HG03159 (cell line): ENCODE results near the gene COX6A2.

ENCODE experiments used
- ATAC-seq: cut with Tn5 transposase; IDR thresholded peaks from one replicate; pipeline ENCODE4 v1.9.1; 2021; ENCODE audit warnings: mild to moderate bottlenecking, moderate library complexity; ENCODE audit not compliant: unreplicated experiment

COX6A2 gene

GRCh38 chr16:31428279-31428597 lies at the start of gene COX6A2:
TSS of gene COX6A2 (minus strand) at chr16:31428360. CDS start at chr16:31428325, 35 bp downstream.
- ATAC-seq = no peak

GRCh38 chr16:31477220-31478216 lies 49.4 kb upstream of the COX6A2 start:
- ATAC-seq = peak; percentile 32

GRCh38 chr16:31476303-31477219 lies 48.4 kb upstream of the COX6A2 start:
- ATAC-seq = peak; percentile 47

- no peak for ATAC-seq
These were observed 47.8 kb upstream of the COX6A2 start for GRCh38 chr16:31475946-31476302.

DNA sequence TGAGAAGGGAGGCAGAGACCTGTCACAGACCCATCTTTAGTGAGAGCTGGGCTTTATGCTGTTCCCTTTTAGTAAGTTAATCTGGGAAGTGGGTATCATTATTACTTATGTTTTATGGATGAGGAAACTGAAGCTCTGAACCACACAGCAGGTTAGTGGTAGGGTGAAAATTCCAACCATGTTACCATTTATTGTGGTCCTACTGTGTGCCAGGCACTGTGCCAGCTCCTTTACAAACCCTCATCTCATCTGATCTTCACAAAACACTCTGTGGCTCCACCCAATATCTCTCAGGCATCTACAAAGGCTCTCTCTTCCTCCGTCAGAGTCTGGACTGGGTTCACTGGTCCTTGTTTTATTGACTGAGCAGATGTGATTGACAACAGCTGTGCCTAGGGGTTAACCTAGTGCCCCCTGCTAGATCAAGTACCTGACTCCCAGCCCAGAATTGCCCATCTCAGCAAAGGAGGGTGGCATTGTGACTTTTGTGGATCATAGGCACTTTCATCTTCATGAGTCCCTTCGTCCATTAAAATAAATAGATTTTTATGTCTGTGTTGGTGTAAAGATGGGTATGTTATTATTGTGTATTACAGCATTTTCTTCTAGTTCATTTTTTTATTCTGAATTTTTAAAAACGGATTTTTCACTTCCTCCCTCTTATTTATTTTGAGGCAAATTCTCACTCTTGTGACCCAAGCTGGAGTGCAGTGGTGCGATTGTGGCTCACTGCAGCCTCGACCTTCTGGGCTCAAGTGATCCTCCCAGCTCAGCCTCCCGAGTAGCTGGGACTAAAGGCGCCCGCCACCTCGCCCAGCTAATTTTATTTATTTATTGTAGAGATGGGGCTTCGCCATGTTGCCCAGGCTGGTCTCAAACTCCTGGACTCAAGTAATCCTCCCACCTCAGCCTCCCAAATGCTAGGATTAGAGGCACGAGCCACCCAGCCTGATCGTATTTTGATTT lies 46.9 kb upstream of the COX6A2 start:
- ATAC-seq = no peak

GRCh38 chr16:31474173-31474714 lies 46.1 kb upstream of the COX6A2 start:
- ATAC-seq = no peak

DNA sequence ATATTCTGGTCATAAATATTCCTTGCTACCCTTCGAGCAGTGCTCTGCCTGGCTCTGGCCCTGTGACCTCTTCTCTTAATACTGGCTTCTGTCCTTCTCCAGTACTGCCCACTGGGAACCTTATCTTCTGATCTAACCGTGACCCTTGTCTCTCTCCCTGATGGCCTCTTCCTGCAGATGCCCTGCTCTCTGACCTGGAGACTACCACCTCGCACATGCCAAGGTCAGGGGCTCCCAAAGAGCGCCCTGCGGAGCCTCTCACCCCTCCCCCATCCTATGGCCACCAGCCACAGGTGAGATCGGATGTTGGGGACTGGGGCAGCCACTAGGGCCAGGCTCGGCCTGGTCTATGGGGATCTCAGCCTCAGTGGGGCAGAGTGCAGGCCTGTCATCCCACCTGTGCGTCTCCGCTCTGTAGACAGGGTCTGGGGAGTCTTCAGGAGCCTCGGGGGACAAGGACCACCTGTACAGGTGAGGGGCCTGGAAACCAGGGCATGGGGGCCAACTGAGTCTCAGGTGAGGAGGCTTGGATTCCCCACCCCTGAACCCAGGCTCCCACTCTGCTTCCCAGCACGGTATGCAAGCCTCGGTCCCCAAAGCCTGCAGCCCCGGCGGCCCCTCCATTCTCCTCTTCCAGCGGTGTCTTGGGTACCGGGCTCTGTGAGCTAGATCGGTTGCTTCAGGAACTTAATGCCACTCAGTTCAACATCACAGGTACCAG lies 45.3 kb upstream of the COX6A2 start:
- ATAC-seq = no peak

GRCh38 chr16:31472709-31473203 lies 44.6 kb upstream of the COX6A2 start:
- no peak for ATAC-seq

GRCh38 chr16:31471875-31472708 lies 43.9 kb upstream of the COX6A2 start, which contains the start of gene TGFB1I1:
TSS of gene TGFB1I1 (plus strand) at chr16:31472152. CDS start at chr16:31472189, 37 bp downstream.
- ATAC-seq = no peak

- no peak for ATAC-seq
These were observed 43.2 kb upstream of the COX6A2 start for GRCh38 chr16:31471241-31471874.

DNA sequence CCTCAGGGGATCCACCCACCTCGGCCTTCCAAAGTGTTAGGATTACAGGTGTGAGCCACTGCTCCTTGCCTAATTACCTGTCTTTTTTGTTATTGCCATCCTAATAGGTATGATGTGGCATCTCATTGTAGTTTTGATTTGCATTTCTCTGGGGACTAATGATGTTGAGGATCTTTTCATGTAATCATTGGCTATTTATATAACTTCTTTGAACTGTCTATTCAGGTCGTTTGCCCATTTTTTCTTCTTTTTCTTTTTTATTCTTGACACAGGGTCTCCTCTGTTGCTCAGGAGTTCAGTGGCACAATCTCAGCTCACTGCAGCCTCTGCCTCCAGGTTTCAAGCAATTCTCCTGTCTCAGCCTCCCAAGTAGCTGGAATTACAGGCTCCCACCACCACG lies 42.5 kb upstream of the COX6A2 start:
- ATAC-seq = no peak

DNA sequence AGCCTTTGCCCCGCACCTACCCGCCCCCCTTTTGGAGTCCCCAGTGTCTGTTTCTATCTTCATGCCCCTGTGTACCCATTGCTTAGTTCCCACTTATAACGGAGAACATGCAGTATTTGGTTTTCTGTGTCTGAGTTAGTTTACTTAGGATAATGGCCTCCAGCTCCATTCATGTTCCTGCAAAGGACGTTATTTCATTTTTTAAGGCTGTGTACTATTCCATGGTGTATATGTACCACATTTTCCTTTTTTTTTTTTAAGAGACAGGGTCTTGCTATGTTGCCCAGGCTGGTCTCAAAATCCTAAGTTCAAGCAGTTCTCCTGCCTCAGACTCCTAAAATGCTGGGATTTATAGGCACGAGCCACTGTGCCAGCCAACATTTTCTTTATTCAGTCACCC lies 39.7 kb upstream of the COX6A2 start:
- no peak for ATAC-seq

- peak; percentile 49 for ATAC-seq
These were observed 39.1 kb upstream of the COX6A2 start for GRCh38 chr16:31467151-31467773.

- ATAC-seq = no peak
These were observed 38.3 kb upstream of the COX6A2 start for GRCh38 chr16:31466381-31466841.

DNA sequence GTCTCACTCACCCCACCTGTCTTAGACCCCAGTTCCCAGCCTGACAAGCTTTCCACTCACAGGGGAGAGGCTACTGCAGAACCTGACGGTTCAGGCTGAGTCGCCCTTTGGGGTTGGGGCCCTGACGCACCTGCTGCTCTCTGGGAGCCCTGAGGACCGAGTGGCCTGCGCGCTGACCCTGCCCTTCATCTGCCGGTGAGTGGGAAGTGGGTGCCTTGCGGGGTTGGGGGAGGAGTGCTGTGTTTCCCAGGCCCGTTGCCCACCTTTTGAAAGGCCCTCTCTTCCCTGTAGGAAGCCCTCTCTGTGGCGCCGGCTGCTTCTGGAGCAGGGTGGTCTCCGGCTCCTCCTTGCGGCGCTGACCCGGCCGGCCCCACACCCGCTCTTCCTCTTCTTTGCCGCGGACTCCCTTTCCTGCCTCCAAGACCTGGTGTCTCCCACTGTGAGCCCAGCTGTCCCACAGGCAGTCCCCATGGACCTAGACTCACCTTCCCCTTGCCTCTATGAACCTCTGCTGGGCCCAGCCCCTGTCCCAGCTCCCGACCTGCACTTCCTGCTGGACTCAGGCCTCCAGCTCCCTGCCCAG lies 37.7 kb upstream of the COX6A2 start:
- ATAC-seq = no peak

- no peak for ATAC-seq
These were observed 36.7 kb upstream of the COX6A2 start for GRCh38 chr16:31464781-31465260.

- no peak for ATAC-seq
These were observed 36.2 kb upstream of the COX6A2 start for GRCh38 chr16:31464348-31464769.
